ENCODE measurements around the gene FERMT2. TPM values are rescaled to one million over a fixed set of nuclear protein-coding genes. Genes with fewer than 3 reads are reported as not detected.
A peak's percentile ranks its signal among the peaks of the same experiment; 100 is the strongest.

FERMT2 gene
- total and polyA plus RNA-seq, 9 donors = 77.5 to 109 (median 92.2) TPM

GRCh38 chr14:52948836-52949235 lies 2.0 kb downstream of the FERMT2 start:
- Histone ChIP-seq H3K27me3 (ENCODE audit: control insufficient read depth, insufficient read depth, low read length) (no peaks in the 10 kb centered on the region), H3K4me3 (ENCODE audit: low read length) (peak overlapping the region; percentile 87), H3K27ac (ENCODE audit: low read length) (peak overlapping the region; percentile 99), H3K9me3 (replicated peaks; ENCODE audit: control insufficient read depth, low read depth, low read length) (no peaks in the 10 kb centered on the region), H3K36me3 (ENCODE audit: control insufficient read depth, insufficient read depth, low read length) (peaks cover 12% of the 10 kb centered on the region), H3K4me1 (ENCODE audit: control insufficient read depth, insufficient read depth, low read length) (peaks cover 10% of the 10 kb centered on the region)
- no peak for DNase-seq

DNA sequence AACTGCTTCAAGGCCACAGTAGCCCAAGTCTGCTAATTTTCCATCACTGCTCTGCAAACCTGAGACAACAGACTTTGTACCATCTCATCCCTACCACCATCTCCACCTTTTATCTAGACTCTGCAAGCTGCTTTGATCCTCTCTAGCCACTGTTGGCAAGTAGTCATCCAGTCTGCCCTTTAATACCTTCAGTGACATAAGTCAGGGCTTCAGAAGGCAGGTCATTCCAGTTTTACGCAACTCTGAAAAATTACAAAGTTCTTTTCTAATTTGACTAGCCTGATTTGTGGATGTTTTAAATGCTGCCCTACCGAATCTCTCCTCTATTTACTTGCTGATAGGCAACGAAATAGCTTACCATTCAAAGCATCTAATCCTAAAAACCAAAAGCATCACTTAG lies 2.8 kb downstream of the FERMT2 start:
- peaks cover 10% of the 10 kb centered on the region for H3K4me1 ChIP-seq (ENCODE audit: control insufficient read depth, insufficient read depth, low read length)
- no peaks in the 10 kb centered on the region for H3K27me3 ChIP-seq (ENCODE audit: control insufficient read depth, insufficient read depth, low read length)
- no peak overlapping the region for H3K4me3 ChIP-seq (ENCODE audit: low read length)
- no CpG with 5 or more reads among the region's 3 CpGs for WGBS (ENCODE audit: insufficient coverage)
- no peak for DNase-seq
- H3K9me3 ChIP-seq (replicated peaks; ENCODE audit: control insufficient read depth, low read depth, low read length) = no peaks in the 10 kb centered on the region
- no peak overlapping the region for H3K27ac ChIP-seq (ENCODE audit: low read length)
- H3K36me3 ChIP-seq (ENCODE audit: control insufficient read depth, insufficient read depth, low read length) = peaks cover 12% of the 10 kb centered on the region

DNA sequence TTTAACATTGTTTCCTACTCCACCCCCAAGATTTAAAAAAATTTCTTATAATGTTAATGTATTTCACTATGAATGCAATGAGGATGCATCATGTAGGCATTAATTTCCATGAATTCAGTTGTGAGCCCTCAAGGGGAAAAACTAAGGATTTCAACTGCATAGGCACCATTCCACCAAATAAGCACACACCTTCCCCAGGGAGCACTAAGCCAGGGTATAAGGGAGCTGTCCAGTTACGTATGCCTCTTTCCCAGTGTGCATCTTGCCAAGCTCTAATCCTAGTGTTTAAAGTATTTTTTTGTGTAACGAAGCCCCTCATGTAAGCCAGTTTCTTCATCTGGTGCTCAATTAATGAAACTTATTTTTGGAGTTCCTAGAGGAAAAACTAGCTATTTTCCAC lies 6.6 kb downstream of the FERMT2 start:
- Histone ChIP-seq H3K27me3 (ENCODE audit: control insufficient read depth, insufficient read depth, low read length) (no peaks in the 10 kb centered on the region), H3K4me1 (ENCODE audit: control insufficient read depth, insufficient read depth, low read length) (peaks cover 4% of the 10 kb centered on the region), H3K36me3 (ENCODE audit: control insufficient read depth, insufficient read depth, low read length) (peaks cover 15% of the 10 kb centered on the region), H3K4me3 (ENCODE audit: low read length) (no peak overlapping the region), H3K9me3 (replicated peaks; ENCODE audit: control insufficient read depth, low read depth, low read length) (no peaks in the 10 kb centered on the region), H3K27ac (ENCODE audit: low read length) (peak overlapping the region; percentile 26)
- DNase-seq = peak; percentile 45
- no CpG with 5 or more reads among the region's 2 CpGs for WGBS (ENCODE audit: insufficient coverage)

DNA sequence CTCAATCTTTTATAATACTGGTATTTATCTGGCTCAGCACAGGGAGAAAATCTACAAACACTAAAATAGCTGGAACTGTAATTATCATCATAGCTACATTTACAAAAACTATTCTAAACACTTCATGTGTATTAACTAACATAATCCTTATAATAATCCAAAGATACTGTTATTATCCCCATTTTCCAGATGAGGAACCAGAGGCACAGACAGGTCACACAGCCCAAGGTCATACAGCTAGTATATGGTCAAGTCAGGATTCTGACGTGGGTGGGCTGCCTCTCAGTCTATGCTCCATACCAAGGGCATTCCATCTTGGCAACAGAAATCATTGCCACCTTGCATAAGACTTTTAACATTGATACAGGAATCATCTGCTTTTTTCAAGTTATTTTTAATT lies 11.4 kb downstream of the FERMT2 start:
- H3K36me3 ChIP-seq (ENCODE audit: control insufficient read depth, insufficient read depth, low read length) = peaks cover 6% of the 10 kb centered on the region
- WGBS (ENCODE audit: insufficient coverage) = no CpG with 5 or more reads among the region's 1 CpG
- H3K27me3 ChIP-seq (ENCODE audit: control insufficient read depth, insufficient read depth, low read length) = no peaks in the 10 kb centered on the region
- H3K4me1 ChIP-seq (ENCODE audit: control insufficient read depth, insufficient read depth, low read length) = peaks cover 2% of the 10 kb centered on the region
- no peak for DNase-seq
- no peaks in the 10 kb centered on the region for H3K9me3 ChIP-seq (replicated peaks; ENCODE audit: control insufficient read depth, low read depth, low read length)
- no peak overlapping the region for H3K4me3 ChIP-seq (ENCODE audit: low read length)
- no peak overlapping the region for H3K27ac ChIP-seq (ENCODE audit: low read length)

DNA sequence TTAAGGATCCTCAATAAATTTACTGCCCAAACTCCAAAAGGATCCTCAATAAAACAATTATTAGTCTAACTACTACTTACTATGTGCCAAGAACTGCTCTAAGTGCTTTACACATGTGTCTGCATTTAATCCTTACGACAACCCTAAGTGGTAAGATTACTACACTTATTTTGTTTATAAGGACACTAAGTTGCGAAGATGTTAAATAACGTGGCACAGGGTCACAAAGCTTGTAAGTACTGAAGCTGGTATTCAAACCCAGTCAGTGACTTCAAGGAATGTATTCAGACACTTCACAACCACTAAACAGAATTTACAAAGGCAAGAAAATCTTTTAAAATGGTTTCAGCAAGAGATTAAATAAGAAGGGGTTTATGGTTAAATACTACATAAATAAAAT lies 13.0 kb downstream of the FERMT2 start:
- Histone ChIP-seq H3K4me3 (ENCODE audit: low read length) (no peak overlapping the region), H3K36me3 (ENCODE audit: control insufficient read depth, insufficient read depth, low read length) (peaks cover 6% of the 10 kb centered on the region), H3K9me3 (replicated peaks; ENCODE audit: control insufficient read depth, low read depth, low read length) (no peaks in the 10 kb centered on the region), H3K27ac (ENCODE audit: low read length) (no peak overlapping the region), H3K4me1 (ENCODE audit: control insufficient read depth, insufficient read depth, low read length) (no peaks in the 10 kb centered on the region), H3K27me3 (ENCODE audit: control insufficient read depth, insufficient read depth, low read length) (no peaks in the 10 kb centered on the region)
- no peak for DNase-seq
- WGBS (ENCODE audit: insufficient coverage) = no CpG with 5 or more reads among the region's 3 CpGs

- Histone ChIP-seq H3K27ac (ENCODE audit: low read length) (no peak overlapping the region), H3K4me3 (ENCODE audit: low read length) (no peak overlapping the region), H3K36me3 (ENCODE audit: control insufficient read depth, insufficient read depth, low read length) (peaks cover 3% of the 10 kb centered on the region), H3K27me3 (ENCODE audit: control insufficient read depth, insufficient read depth, low read length) (no peaks in the 10 kb centered on the region), H3K9me3 (replicated peaks; ENCODE audit: control insufficient read depth, low read depth, low read length) (no peaks in the 10 kb centered on the region), H3K4me1 (ENCODE audit: control insufficient read depth, insufficient read depth, low read length) (no peaks in the 10 kb centered on the region)
- WGBS (ENCODE audit: insufficient coverage) = 80% methylated on average over 1 of the region's 4 CpGs
- no peak for DNase-seq
Measured at GRCh38 chr14:52937306-52937705, 13.5 kb downstream of the FERMT2 start.

- H3K4me1 ChIP-seq (ENCODE audit: control insufficient read depth, insufficient read depth, low read length) = no peaks in the 10 kb centered on the region
- H3K36me3 ChIP-seq (ENCODE audit: control insufficient read depth, insufficient read depth, low read length) = peaks cover 3% of the 10 kb centered on the region
- no peaks in the 10 kb centered on the region for H3K27me3 ChIP-seq (ENCODE audit: control insufficient read depth, insufficient read depth, low read length)
- H3K27ac ChIP-seq (ENCODE audit: low read length) = no peak overlapping the region
- DNase-seq = no peak
- H3K4me3 ChIP-seq (ENCODE audit: low read length) = no peak overlapping the region
- WGBS (ENCODE audit: insufficient coverage) = 74% methylated on average over 1 of the region's 1 CpG
- no peaks in the 10 kb centered on the region for H3K9me3 ChIP-seq (replicated peaks; ENCODE audit: control insufficient read depth, low read depth, low read length)
Measured at GRCh38 chr14:52936437-52936836, 14.4 kb downstream of the FERMT2 start.

DNA sequence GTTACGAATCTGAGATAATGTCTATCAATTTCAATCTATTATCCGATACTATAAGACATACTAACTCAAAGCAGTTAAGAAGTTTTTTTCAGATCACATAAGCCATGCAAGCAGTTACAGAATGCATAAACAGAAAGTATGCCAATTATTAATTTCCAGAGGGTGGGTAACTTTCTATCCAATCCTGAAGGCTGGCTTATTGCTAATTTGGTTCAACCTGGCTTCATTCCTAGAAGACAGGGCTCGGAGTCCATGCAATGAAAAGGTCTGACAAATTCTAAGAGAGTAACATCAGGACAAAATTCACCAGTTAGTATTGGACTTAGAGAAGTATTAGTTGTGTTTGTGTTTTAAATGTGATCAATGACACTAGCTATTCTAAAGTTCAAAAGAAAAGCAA lies 15.0 kb downstream of the FERMT2 start:
- Histone ChIP-seq H3K27me3 (ENCODE audit: control insufficient read depth, insufficient read depth, low read length) (no peaks in the 10 kb centered on the region), H3K9me3 (replicated peaks; ENCODE audit: control insufficient read depth, low read depth, low read length) (no peaks in the 10 kb centered on the region), H3K4me3 (ENCODE audit: low read length) (no peak overlapping the region), H3K27ac (ENCODE audit: low read length) (no peak overlapping the region), H3K4me1 (ENCODE audit: control insufficient read depth, insufficient read depth, low read length) (no peaks in the 10 kb centered on the region), H3K36me3 (ENCODE audit: control insufficient read depth, insufficient read depth, low read length) (peaks cover 3% of the 10 kb centered on the region)
- WGBS (ENCODE audit: insufficient coverage) = 80% methylated on average over 1 of the region's 3 CpGs
- no peak for DNase-seq

GRCh38 chr14:52934762-52935161 lies 16.1 kb downstream of the FERMT2 start:
- Histone ChIP-seq H3K36me3 (ENCODE audit: control insufficient read depth, insufficient read depth, low read length) (peaks cover 3% of the 10 kb centered on the region), H3K27ac (ENCODE audit: low read length) (no peak overlapping the region), H3K9me3 (replicated peaks; ENCODE audit: control insufficient read depth, low read depth, low read length) (no peaks in the 10 kb centered on the region), H3K27me3 (ENCODE audit: control insufficient read depth, insufficient read depth, low read length) (no peaks in the 10 kb centered on the region), H3K4me1 (ENCODE audit: control insufficient read depth, insufficient read depth, low read length) (no peaks in the 10 kb centered on the region), H3K4me3 (ENCODE audit: low read length) (no peak overlapping the region)
- DNase-seq = no peak
- no CpG with 5 or more reads among the region's 2 CpGs for WGBS (ENCODE audit: insufficient coverage)

GRCh38 chr14:52929192-52929807 lies 21.6 kb downstream of the FERMT2 start:
- Histone ChIP-seq H3K27ac (ENCODE audit: low read length) (no peak overlapping the region), H3K9me3 (replicated peaks; ENCODE audit: control insufficient read depth, low read depth, low read length) (no peaks in the 10 kb centered on the region), H3K36me3 (ENCODE audit: control insufficient read depth, insufficient read depth, low read length) (no peaks in the 10 kb centered on the region), H3K4me1 (ENCODE audit: control insufficient read depth, insufficient read depth, low read length) (peaks cover 4% of the 10 kb centered on the region), H3K4me3 (ENCODE audit: low read length) (no peak overlapping the region), H3K27me3 (ENCODE audit: control insufficient read depth, insufficient read depth, low read length) (no peaks in the 10 kb centered on the region)
- whole genome bisulfite sequencing (ENCODE audit: insufficient coverage) = 92% methylated on average over 4 of the region's 4 CpGs
- no peak for DNase-seq

- Histone ChIP-seq H3K36me3 (ENCODE audit: control insufficient read depth, insufficient read depth, low read length) (no peaks in the 10 kb centered on the region), H3K9me3 (replicated peaks; ENCODE audit: control insufficient read depth, low read depth, low read length) (no peaks in the 10 kb centered on the region), H3K4me3 (ENCODE audit: low read length) (no peak overlapping the region), H3K4me1 (ENCODE audit: control insufficient read depth, insufficient read depth, low read length) (peaks cover 14% of the 10 kb centered on the region), H3K27ac (ENCODE audit: low read length) (no peak overlapping the region), H3K27me3 (ENCODE audit: control insufficient read depth, insufficient read depth, low read length) (no peaks in the 10 kb centered on the region)
- 61% methylated on average over 2 of the region's 3 CpGs for WGBS (ENCODE audit: insufficient coverage)
- DNase-seq = no peak
Measured at GRCh38 chr14:52926953-52927352, 23.9 kb downstream of the FERMT2 start.

Data from muscle of leg (tissue), 11 donors.